Neutrophil (primary cell): ENCODE data around the gene GDF2.
A peak's percentile ranks its signal among the peaks of the same experiment; 100 is the strongest.

ENCODE experiments used
- H3K27ac ChIP-seq: fragments of 200-600 bp; sonication (generic); 2 replicates; pipeline ENCODE4 v1.5.1; 2016; ENCODE audit warnings: mild to moderate bottlenecking, moderate library complexity
- H3K27me3 ChIP-seq: fragments of 200-600 bp; sonication (generic); 2 replicates; pipeline ENCODE4 v1.6.0; 2016; ENCODE audit warnings: mild to moderate bottlenecking
- H3K36me3 ChIP-seq: fragments of 200-600 bp; sonication (generic); 2 replicates; pipeline ENCODE4 v1.5.1; 2017
- H3K4me1 ChIP-seq, 2 experiments: fragments of 200-600 bp in 1 of 2; sonication (generic) in 1 of 2; 1 replicate in 1 of 2; 2 replicates in 1 of 2; pipeline versions ENCODE4 v1.5.1 to v1.6.1; 2013 to 2016; ENCODE audit warnings: low read depth in 1 of 2, low read length in 1 of 2, mild to moderate bottlenecking in 1 of 2, moderate library complexity in 1 of 2; ENCODE audit not compliant: control insufficient read depth in 1 of 2, insufficient read depth in 1 of 2
- H3K4me3 ChIP-seq, 2 experiments: fragments of 200-600 bp in 1 of 2; sonication (generic) in 1 of 2; 1 replicate in 1 of 2; 2 replicates in 1 of 2; pipeline ENCODE4 v1.5.1; 2013 to 2016; ENCODE audit warnings: low read depth in 1 of 2, low read length in 1 of 2, mild to moderate bottlenecking in 1 of 2, moderate library complexity in 1 of 2
- H3K9me3 ChIP-seq: fragments of 200-600 bp; sonication (generic); 2 replicates; pipeline ENCODE4 v1.5.1; 2016
- CTCF ChIP-seq: fragments of 200-600 bp; sonication (generic); IDR thresholded peaks from 2 replicates; pipeline ENCODE4 v1.5.1; 2016; ENCODE audit warnings: antibody characterized with exemption

The GDF2 gene

DNA sequence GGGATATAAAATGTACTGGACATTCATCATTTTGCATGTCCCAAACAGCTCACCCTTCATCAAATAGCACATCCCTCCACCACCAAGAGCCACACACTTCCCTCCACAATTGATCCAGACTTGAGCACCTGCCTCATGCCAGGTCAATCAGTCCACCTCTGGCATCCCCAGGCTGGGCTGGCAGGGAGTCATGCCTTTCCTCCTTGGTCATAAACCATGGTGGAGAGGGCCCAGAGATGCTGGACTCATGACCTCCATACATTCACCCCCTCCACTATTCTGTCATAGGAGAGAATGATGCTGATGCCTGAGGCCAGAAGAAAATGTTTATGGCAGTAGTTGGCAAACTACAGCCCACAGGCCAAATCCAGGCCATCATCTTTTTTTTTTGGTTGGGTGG, 38.4 kb upstream of the GDF2 start:
- Histone ChIP-seq H3K4me3 (no peak overlapping the region), H3K27me3 (no peaks in the 10 kb centered on the region), H3K36me3 (no peaks in the 10 kb centered on the region), H3K4me1 (peaks cover 17% of the 10 kb centered on the region in 2 experiments), H3K9me3 (no peaks in the 10 kb centered on the region), H3K27ac (peak overlapping the region; percentile 5)
- no peak for TF ChIP-seq CTCF

DNA sequence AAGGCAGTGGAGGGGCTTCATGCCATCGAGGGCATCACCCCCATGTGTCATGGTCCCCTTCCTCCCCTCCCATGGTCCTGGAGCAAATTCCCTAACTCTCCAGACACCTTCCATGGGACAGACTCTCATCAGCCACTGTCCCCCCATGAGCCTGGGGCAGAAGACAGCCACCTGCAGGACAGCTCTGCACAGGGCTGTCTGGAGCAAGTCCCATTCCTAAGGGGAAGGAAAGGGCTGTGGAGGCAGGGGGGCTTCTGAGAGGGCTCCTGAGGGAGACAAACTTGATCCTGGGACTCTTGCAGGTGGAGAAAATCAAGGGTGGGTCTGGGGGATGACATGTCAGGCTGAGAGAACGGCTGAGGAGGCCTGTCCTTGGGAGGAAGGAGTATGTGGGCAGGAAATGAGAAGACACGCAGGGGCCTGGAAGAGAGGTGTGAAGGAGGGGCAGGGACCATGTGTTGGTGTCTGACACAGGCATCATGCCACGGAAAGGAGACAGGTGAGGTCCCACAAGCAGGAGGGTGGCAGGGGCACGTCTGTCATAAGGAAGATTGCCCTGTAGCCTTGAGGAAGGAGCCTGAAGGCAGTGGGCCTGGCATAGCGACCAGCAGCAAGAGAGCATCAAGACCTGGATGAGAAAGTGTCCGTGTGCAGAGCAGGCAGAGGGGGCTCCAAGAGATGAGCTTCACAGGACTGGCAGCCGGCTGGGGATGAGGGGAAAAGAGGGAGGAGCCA, 36.7 kb upstream of the GDF2 start:
- H3K4me3 ChIP-seq: no peak overlapping the region
- H3K36me3 ChIP-seq: no peaks in the 10 kb centered on the region
- H3K4me1 ChIP-seq: peaks cover 17% of the 10 kb centered on the region in 2 experiments
- H3K9me3 ChIP-seq: no peaks in the 10 kb centered on the region
- no peak for TF ChIP-seq CTCF
- H3K27me3 ChIP-seq: no peaks in the 10 kb centered on the region
- H3K27ac ChIP-seq: peak overlapping the region; percentile 63

- peak overlapping the region; percentile 63 for H3K27ac ChIP-seq
- no peak for TF ChIP-seq CTCF
- no peaks in the 10 kb centered on the region for H3K27me3 ChIP-seq
- peaks cover 17% of the 10 kb centered on the region in 2 experiments for H3K4me1 ChIP-seq
- no peaks in the 10 kb centered on the region for H3K9me3 ChIP-seq
- H3K4me3 ChIP-seq: no peak overlapping the region
- no peaks in the 10 kb centered on the region for H3K36me3 ChIP-seq
Observed at GRCh38 chr10:47286116-47286505, 36.1 kb upstream of the GDF2 start.

- TF ChIP-seq CTCF: no peak
- Histone ChIP-seq H3K27me3 (no peaks in the 10 kb centered on the region), H3K27ac (peak overlapping the region; percentile 63)
Observed at GRCh38 chr10:47286591-47287315, 35.5 kb upstream of the GDF2 start.

GRCh38 chr10:47287365-47287802, 34.9 kb upstream of the GDF2 start:
- Histone ChIP-seq H3K4me3 (no peak overlapping the region), H3K27ac (no peak overlapping the region), H3K9me3 (no peaks in the 10 kb centered on the region), H3K27me3 (no peaks in the 10 kb centered on the region), H3K4me1 (peaks cover 17% of the 10 kb centered on the region in 2 experiments), H3K36me3 (no peaks in the 10 kb centered on the region)
- TF ChIP-seq CTCF: no peak

More at GRCh38 chr10:47286591-47287315, 35.5 kb upstream of the GDF2 start:
- Histone ChIP-seq H3K4me1 (peaks cover 17% of the 10 kb centered on the region in 2 experiments), H3K4me3 (no peak overlapping the region), H3K36me3 (no peaks in the 10 kb centered on the region), H3K9me3 (no peaks in the 10 kb centered on the region)
